NCI-H748 treated with DMSO at 0.1 percent for 48 hours (cell line): ENCODE results near the gene EDEM3.
"Not testable (repeated sequence)": the region's sequence is repeated elsewhere in the genome, so short reads cannot be mapped to it uniquely, and the experiment has no call there.

Experiments used
- DNase-seq: peaks from one replicate; lab custom pipeline; 2025; lab: John Stamatoyannopoulos, UW

The EDEM3 gene

DNA sequence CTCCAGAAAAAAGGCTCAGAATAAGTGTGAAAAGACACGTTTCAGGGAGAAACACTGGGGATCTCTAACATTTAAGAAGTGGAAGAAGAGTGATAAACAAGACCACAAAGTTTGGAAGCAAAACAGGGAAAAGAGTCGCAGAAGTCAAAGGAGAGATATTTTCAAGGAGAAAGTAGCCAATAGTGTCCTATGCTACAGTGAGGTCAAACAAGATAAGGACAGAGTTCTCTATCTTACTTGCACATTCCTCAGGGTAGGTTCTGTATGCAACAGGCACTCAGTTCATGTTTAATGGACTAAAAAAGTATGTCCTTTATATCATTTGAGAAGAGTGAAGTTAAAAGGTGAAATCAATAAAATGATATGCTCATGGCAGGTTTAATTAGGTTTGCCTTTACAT lies 13.8 kb upstream of the EDEM3 start:
- DNase-seq: no peak

DNA sequence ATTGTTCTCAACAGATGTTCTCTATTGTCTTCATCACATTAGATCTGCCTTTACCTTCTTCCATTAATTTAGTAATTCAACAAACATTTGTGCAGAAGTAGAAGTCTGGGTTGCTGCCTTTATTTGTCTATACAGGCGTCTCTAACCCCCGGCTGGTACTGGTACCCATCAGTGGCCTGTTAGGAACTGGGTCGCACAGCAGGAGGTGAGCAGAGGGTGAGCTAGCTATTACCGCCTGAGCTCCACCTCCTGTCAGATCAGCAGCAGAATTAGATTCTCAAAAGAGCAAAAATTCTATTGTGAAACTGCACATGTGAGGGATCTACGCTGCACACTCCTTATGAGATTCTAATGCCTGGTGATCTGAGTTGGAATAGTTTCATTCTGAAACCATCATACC lies 12.9 kb upstream of the EDEM3 start:
- no peak for DNase-seq

DNA sequence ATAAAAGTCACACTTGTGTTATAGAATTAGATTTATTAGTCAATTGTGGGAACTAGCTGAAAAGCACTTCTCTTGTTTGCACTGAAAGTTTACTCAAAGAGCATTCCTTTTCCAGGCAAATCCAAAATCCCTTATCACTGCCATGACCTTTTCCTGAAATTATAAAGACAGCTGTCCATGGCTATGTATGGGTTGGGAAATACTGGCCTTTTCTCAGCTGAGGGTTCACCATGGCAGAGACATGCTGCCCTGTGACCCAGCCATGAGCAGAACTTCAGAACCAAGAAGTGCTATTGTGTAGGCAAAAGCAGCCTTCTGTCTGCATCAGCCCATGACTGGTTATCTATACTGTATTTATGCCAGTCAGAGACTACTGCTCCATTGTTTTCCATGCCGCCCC lies 9.8 kb upstream of the EDEM3 start:
- no peak for DNase-seq

DNA sequence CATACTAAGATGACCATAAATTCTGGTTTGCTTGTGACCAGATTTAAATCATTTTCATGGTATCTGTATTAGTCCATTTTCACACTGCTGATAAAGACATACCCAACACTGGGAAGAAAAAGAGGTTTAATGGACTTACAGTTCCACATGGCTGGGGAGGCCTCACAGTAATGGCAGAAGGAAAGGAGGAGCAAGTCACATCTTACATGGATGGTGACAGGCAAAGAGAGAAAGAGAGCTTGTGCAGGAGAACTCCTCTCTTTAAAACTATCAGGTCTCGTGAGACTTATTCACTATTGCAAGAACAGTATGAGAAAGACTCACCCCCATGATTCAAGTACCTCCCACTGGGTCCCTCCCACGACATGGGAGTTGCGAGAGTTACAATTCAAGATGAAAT lies 8.9 kb upstream of the EDEM3 start:
- DNase-seq: not testable (repeated sequence)

DNA sequence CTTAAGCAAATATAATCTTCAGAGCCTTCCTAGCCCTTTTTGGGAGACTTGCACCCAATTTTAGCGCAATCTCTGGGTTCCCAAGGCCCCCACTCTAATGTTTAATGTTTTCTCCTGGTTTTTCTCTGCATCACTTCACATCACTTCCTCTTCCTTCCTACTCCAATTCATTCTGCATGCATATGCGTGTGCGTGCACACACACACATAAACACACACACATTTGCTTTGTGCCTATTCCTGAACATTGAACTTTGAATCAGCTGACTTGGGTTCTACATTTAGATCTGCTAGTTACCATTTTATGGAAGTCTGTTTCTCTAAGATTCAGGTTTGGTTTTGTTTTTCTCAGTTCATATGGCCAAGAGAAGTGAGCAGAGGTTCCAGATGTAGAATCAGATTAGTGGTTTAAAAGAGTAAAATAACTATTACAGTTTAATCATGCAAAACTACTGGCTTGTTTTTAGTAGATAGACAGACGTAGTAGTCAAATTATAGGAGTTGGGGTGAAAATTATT lies 7.4 kb upstream of the EDEM3 start:
- no peak for DNase-seq

DNA sequence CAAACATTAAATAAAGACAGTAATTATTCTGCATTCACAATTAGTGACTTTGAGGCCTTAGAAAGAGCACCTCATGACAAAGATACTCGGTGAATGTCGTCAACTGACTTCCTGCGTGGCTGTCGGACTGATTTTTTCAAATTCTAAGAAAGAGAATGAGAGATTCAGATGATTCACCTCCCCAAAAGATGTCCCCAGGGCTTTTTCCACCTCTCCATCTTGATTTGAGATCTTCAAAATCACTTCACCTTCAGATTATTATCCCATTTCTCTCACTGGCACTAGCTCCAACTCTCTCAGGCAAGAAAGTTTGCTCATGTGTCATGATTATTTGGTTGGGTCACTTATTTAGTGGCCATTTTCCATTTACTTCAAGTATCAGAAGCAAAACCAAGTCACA lies 5.0 kb upstream of the EDEM3 start:
- no peak for DNase-seq

DNA sequence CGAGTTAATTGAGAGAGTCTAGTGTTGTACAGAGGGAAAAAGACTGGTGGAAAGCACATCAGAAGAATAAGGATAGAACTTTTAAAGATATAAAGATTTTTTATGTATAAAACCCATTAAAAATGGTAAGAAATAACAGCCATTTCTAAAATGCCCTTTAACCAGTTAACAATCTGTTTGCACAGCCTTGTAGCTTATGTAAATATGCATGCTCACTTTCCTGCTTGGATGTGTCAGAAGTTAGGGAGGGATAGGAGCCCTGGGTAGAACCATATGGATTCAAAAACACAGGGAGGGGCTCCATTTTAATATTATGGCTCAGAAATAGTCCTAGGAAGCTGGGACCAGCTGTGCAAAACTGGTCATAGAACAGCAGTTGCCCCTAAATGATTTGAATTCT lies 4.5 kb upstream of the EDEM3 start:
- no peak for DNase-seq

DNA sequence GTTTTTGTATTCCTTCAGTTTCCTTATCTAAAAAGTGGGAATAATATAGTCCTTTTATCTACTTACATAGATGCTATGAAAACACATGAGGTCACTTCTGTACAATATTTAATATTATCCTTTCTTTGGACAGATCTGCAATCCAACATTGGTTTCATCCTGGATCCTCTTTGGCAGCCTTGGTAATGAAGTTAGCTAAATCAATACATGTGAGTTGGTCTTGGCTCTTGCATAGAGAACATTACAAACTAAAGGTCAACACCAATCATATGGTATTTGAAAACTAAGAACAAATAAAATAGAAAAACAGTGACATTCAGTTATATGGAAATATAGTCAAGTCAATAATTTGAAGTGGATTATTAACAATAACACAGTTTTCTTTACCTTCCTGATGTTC lies 3.2 kb upstream of the EDEM3 start:
- no peak for DNase-seq

DNA sequence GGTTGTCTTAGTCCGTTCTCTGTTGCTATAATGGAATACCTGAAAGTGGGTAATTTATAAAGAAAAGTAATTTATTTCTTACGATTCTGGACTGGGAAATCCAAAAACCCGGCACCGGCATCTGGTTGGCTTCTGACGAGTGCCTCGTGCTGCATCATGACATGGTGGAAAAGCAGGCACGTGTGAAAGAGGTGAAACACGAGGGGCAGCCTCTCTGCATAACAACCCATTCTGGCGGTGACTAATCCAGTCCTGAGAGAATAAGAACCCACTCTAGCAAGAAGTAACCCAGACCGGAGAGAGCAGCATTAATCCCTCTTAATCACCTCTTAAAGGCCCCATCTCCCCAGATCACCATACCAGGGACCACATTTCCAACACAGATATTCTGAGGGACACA lies 2.7 kb upstream of the EDEM3 start:
- DNase-seq: no peak

DNA sequence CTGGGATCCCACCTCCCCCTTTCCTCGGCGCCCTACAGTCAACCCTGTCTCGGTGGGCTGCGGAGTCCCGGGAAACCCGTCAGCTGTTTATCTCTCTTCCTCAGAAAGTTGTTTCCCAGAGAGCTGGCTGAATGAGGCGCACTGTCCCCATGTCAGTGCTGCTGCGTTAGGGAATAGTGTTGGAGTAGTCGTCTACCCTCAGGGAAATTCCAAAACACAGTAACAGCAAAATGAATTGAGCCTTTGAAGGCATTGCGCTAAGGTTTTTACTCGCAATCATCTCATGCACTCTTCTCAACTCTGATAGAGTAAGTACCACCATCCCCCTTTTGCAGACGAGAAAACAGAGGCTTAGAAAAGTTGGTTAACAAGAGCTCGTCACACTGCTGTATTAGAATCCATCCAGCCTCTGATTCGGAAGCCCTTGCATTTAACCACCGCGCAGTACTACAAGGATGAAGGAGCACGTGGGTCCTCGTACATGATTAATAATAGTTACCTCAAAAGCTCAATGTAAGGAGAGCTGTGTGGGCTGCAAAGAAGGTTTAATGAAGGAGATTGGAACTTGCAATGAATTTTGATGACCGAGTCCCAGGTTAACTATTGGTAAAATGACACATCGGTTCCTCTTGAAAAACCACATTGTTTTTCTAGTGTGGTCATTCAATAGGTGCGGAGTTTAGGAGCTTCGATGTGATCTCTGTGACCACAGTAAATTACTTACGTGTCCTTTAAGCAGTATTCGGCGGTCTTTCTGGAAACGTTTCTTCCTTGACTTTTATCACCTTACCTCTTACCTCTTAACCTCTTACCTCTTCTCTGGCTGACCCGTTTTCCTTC lies 788 bp upstream of the EDEM3 start:
- no peak for DNase-seq

DNA sequence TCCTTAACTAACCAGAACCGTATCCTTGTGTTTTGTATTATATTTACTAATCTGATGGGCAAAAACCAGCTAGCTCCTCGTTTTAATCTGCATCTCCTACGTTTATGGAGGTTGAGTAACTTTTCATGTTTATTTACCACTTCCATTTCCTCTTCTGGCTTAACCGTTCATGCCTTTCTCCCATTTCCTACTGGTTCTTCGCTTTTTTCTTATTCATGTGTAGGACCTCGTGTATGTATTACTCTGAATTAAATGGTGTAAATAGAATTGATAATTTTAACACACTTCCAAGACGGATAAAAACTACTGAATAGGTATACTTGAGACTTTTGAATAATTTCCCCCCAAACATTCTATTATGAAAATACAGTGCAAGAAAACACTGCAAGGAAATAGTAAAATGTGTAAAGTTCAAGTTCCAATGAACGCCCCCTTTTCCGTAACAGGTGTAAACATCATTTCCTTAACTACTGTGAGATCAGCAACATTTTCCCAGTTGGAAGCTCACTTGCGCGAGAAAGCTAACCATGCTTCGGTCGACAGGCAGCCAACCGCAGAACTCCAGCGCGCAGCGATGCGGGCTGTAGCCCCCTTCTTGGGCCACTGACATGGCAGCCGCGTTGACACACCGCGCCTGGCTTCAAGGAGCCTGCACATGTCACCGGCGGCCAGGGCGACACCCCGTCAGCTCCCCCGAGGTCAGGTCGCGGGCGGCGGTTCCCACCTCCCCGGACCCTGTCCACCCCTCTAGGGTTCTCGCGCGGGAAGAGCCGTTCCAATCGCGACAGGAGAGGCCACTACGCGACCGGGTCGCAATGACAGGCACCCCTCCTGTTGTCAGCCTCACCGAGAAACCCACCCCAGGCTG lies 816 bp downstream of the EDEM3 start:
- peak; percentile 9 for DNase-seq

DNA sequence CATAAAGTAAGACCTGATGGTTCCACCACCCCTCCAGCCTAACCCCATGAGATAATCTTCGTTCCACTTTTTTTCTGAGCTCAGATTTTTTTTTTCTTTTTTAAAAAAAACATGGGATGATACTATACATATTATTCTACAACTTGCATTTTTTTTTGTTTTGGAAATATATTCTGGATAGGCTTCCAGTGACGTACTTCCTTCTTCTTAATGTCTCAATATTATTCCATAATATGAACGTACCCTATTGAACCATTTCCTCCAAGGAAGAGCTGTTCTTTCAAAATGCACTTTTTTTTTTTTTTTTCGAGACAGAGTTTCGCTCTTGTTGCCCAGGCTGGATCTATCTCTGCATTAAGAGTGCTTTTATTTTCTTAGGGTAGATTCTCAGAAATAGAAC lies 1.5 kb downstream of the EDEM3 start:
- DNase-seq: no peak

DNA sequence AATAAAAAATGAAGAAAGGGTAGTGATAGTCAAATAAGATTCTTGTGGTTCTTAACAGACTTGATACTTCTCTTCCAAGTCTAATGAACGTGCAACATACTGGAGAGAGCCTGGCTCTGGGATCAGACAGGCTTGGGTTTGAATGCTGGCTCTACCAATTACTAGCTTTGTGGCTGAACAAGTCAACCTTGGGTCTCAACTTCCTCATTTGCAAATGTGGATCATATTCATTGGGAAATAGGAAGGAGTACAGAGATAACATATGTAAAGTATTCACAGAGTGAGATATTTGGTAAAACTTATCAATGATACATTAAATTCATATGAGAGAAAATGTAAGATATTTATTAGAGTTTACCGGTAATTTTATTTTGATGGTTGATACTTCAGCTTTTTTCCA lies 2.0 kb downstream of the EDEM3 start:
- no peak for DNase-seq

DNA sequence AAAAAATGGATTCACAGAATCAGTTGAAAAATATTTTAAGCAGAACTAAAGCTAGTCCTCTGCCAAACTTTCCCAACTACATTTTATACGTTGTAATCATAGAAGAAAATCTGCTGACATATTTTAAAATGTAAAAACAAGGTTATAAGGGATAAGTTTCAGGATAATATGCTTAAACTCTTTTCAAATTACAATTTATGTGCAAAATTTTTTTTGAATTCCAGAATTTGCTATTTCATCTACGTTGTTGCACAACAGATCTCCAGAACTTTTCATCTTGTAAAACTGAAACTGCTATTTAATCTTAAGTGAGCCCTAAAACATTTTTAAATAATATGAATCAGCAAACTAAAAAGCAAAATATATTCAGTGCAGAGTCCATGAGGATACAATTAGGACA lies 5.9 kb downstream of the EDEM3 start:
- DNase-seq: no peak

DNA sequence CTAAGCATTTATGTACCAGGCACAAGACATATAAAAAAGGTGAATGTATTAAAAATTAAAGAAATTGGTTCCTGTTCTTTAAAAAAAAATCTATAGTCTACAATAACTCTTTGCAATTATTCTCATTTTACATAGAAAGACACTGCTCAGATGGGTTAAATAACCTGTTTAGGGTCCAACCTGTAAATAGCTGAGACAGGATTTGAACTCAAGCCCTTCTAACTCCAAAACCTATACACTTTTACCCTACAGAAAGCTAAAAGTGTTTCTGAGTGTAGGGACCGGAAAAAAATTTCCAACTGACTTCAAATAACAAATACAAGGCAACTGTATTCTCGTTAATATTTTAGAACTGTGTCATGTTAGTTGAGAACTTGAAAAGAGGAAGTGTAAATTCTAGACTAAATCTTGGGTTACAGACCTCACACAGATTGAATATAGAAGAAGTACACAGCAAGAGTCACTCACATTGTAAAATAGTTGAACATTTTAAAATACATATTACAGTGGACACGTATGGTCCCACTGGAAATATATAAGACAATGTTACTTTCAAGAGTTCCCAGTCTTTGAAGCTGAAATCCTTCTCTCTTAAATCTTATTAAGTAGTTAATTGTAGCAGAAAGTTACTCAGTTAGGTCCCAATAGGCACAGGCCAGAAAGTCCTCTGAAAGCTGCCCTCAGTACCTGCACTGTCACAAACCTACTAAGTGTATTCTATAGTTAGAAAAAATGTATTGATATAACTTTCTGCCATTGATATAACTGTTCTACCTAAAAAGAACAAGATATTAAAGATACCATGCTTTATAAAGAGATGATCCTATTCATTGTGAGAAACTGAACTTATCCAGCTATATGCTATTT lies 7.3 kb downstream of the EDEM3 start:
- no peak for DNase-seq

DNA sequence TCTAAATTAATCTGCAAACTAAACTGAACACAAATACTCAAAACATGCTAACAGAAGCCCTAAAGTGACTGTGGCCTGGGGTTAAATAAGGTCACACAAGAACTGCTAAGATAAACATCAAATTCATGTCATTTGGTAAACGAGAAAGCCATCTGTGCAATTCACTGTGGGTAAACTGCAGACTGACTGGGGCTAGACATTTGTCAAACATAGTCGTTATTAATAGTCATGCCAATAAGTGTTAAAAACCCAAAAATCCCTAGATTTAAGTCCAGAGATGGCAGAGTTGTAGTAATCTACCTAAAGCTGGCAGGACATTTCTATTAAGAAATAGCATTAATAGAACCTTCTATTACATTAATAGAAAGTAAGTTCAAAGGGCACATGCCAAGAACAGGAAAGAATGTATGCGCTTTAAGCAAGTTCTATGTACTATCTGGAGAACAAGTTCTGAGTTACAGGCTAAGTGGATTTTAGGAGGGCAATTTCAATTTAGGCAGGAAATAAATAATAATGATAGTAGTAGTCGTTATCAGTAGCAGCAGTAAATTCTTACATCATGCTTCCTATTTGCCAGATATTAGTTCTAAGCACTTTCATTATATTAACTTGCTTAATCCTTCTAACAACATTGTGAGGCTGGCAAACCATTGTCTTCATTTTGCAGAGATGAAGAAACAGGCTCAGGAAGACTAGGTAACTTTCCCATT lies 8.6 kb downstream of the EDEM3 start:
- DNase-seq: no peak

DNA sequence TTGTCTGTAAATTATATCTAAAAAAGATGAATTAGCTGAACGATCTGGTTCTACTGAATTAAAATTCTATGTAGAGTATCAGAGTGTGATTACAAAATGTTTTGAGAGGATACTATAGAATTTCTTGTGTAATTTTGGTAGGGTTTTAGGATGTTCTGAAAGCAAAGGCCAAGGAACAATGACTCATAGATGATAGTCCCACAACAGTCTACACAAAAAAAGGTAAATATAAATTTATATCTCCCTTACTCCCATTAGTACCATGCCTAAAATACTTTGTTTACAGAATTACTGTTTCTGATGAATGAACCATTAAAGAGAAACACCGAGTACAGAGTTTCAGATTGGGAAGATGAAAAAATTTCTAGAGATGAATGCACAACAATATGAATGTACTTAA lies 9.5 kb downstream of the EDEM3 start:
- DNase-seq: no peak

DNA sequence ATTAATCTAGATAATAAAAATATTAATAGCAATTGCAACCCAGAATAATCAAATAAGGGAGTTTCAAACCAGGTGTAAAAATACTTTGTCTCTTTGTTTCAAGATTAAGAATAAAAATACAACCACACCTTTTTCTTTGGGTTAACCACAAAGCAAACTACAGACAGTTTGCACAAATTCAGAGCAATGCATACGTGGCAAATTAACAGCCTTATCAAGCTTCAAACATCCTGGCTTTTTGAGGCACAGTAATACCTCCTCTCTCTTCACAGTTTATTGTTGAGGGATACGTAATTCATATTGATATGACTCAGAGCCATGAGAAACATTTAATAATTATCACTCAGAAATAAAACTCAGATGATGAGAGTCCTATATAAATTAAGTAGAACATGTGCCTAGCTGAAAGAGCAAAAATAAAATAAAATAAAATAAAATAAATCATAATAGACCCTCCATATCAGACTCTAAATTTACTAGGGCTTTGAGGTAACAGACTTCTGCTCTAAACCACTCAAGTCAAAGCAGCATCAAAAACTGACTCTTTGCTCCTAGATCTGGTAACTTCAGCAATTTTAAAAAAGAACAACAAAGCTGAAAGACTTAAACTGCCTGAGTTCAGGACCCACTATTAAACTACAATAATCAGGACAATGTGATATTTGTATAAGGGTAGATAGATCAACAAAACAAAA lies 11.4 kb downstream of the EDEM3 start:
- no peak for DNase-seq

DNA sequence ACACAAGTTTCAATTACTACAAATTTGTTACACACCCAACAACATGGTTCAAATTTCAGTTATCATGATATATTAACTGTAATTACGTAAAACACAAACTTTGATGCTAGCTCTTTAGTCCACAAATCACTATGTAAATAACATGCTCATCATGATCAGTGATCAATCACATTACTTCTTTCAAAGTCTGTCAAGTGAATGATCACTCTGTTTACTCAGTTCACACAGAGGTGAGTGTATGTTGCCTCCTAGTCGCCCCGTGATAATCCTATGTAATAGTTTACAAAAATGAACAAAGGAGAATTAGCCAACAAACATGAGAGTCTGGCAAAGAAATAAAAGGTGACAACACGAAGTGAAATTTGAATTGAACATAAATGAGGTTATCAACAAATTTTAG lies 14.3 kb downstream of the EDEM3 start:
- no peak for DNase-seq

DNA sequence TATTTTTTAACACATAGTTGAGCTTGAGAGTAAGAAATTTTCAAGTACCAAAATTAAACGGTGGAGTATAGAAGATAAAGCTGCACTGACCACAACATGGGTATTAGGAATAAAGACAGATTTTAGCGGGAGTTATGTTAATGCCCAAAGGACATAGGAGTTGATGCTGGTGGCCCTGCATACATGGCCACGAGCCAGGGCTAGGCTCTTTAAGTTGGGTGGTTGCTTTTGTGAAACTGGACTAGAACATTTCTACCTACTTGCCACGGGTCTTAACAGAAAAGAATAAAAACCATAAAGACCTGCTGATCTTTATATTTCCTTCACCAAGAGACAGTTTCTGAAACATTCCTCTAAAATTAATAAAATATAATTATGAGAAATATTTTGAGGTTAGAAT lies 14.9 kb downstream of the EDEM3 start:
- DNase-seq: no peak

DNA sequence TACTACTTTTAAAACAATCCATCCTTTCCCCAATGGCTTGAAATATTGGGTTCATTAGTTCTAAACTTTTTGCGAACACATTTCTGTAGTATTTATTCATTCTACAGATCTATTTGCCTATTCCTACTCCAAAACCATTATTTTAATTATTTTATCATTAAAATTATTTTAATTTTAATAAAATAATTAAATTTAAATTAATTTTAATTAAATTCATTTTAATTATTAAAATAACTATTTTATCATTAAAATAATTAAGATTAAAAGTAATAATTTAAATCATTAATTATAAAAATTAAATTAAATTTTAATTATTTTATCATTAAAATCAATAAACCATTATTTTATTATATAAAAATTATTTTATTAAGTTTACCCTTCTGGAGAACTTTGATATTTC lies 15.6 kb downstream of the EDEM3 start:
- no peak for DNase-seq
